ENCODE measurements around the gene RPL5.

RPL5 gene

GRCh38 chr1:92877792-92878191, 46.0 kb downstream of the RPL5 start:
- H3K27me3 ChIP-seq (ENCODE audit: insufficient read depth, low read depth): no peaks in the 10 kb centered on the region
- H3K9ac ChIP-seq: peak overlapping the region; percentile 39; the same call in 1 of the 2 replicates
- no peak for TF ChIP-seq CTCF (conservative IDR thresholded peaks at IDR 0.05; ENCODE audit: low read depth, low read length)
- H3K4me1 ChIP-seq (ENCODE audit: low read depth, poor library complexity, severe bottlenecking): peaks cover 40% of the 10 kb centered on the region
- H4K20me1 ChIP-seq (ENCODE audit: insufficient read depth): no peaks in the 10 kb centered on the region
- H3K79me2 ChIP-seq (ENCODE audit: insufficient read depth, low read depth): no peaks in the 10 kb centered on the region
- peak overlapping the region; percentile 69 for H3K4me2 ChIP-seq
- no peaks in the 10 kb centered on the region for H3K36me3 ChIP-seq (ENCODE audit: insufficient read depth)
- peak overlapping the region; percentile 1; the same call in 1 of the 2 replicates for H2AFZ ChIP-seq (ENCODE audit: low read depth)
- H3K4me3 ChIP-seq (IDR thresholded peaks at IDR 0.05; ENCODE audit: insufficient read depth, low read depth, low read length): peak overlapping the region; percentile 72
- peak overlapping the region; percentile 68 for H3K27ac ChIP-seq

- Histone ChIP-seq H2AFZ (ENCODE audit: low read depth) (no peak overlapping the region), H3K4me2 (peak overlapping the region; percentile 69; the same call in 1 of the 2 replicates), H3K4me1 (ENCODE audit: low read depth, poor library complexity, severe bottlenecking) (peaks cover 40% of the 10 kb centered on the region), H3K27ac (peak overlapping the region; percentile 68; the same call in 1 of the 2 replicates), H3K4me3 (IDR thresholded peaks at IDR 0.05; ENCODE audit: insufficient read depth, low read depth, low read length) (no peak overlapping the region), H3K9ac (no peak overlapping the region; the same call in 1 of the 2 replicates), H4K20me1 (ENCODE audit: insufficient read depth) (no peaks in the 10 kb centered on the region), H3K79me2 (ENCODE audit: insufficient read depth, low read depth) (no peaks in the 10 kb centered on the region), H3K36me3 (ENCODE audit: insufficient read depth) (no peaks in the 10 kb centered on the region), H3K27me3 (ENCODE audit: insufficient read depth, low read depth) (no peaks in the 10 kb centered on the region)
- no peak for TF ChIP-seq CTCF (conservative IDR thresholded peaks at IDR 0.05; ENCODE audit: low read depth, low read length)
Observed at GRCh38 chr1:92879316-92879968, 47.6 kb downstream of the RPL5 start.

GRCh38 chr1:92881391-92881790, 49.6 kb downstream of the RPL5 start:
- peaks cover 36% of the 10 kb centered on the region for H3K4me1 ChIP-seq (ENCODE audit: low read depth, poor library complexity, severe bottlenecking)
- H3K79me2 ChIP-seq (ENCODE audit: insufficient read depth, low read depth): no peaks in the 10 kb centered on the region
- H3K27me3 ChIP-seq (ENCODE audit: insufficient read depth, low read depth): no peaks in the 10 kb centered on the region
- TF ChIP-seq CTCF (conservative IDR thresholded peaks at IDR 0.05; ENCODE audit: low read depth, low read length): no peak
- H4K20me1 ChIP-seq (ENCODE audit: insufficient read depth): no peaks in the 10 kb centered on the region
- H3K9ac ChIP-seq: no peak overlapping the region
- H3K4me2 ChIP-seq: no peak overlapping the region
- no peak overlapping the region for H3K27ac ChIP-seq
- H3K4me3 ChIP-seq (IDR thresholded peaks at IDR 0.05; ENCODE audit: insufficient read depth, low read depth, low read length): no peak overlapping the region
- no peak overlapping the region for H2AFZ ChIP-seq (ENCODE audit: low read depth)
- H3K36me3 ChIP-seq (ENCODE audit: insufficient read depth): no peaks in the 10 kb centered on the region

GRCh38 chr1:92882819-92883218, 51.0 kb downstream of the RPL5 start:
- Histone ChIP-seq H3K27ac (no peak overlapping the region), H4K20me1 (ENCODE audit: insufficient read depth) (no peaks in the 10 kb centered on the region), H3K36me3 (ENCODE audit: insufficient read depth) (no peaks in the 10 kb centered on the region), H3K4me2 (no peak overlapping the region), H3K79me2 (ENCODE audit: insufficient read depth, low read depth) (no peaks in the 10 kb centered on the region), H3K4me1 (ENCODE audit: low read depth, poor library complexity, severe bottlenecking) (peaks cover 25% of the 10 kb centered on the region), H3K9ac (no peak overlapping the region), H2AFZ (ENCODE audit: low read depth) (no peak overlapping the region), H3K4me3 (IDR thresholded peaks at IDR 0.05; ENCODE audit: insufficient read depth, low read depth, low read length) (no peak overlapping the region), H3K27me3 (ENCODE audit: insufficient read depth, low read depth) (no peaks in the 10 kb centered on the region)
- no peak for TF ChIP-seq CTCF (conservative IDR thresholded peaks at IDR 0.05; ENCODE audit: low read depth, low read length)
